ENCODE measurements around the gene TNFRSF19.

TNFRSF19 gene

GRCh38 chr13:23697772-23698313 is 127.6 kb downstream of the TNFRSF19 start:
- TF ChIP-seq CTCF (IDR thresholded peaks at IDR 0.05; ENCODE audit: extremely low read depth, insufficient read depth, missing control alignments) = no peak
- in situ Hi-C loops (cut with MboI; ENCODE audit: low pct_unique_long_range_greater_than_20kb, low sequenced_read_pairs, unreplicated experiment) = no loop called here
- no peak for DNase-seq (ENCODE audit: low spot score)

- DNase-seq (ENCODE audit: low spot score) = no peak
- no peak for TF ChIP-seq CTCF (IDR thresholded peaks at IDR 0.05; ENCODE audit: extremely low read depth, insufficient read depth, missing control alignments)
- in situ Hi-C loops (cut with MboI; ENCODE audit: low pct_unique_long_range_greater_than_20kb, low sequenced_read_pairs, unreplicated experiment) = no loop called here
Observed at GRCh38 chr13:23699271-23699670, 129.1 kb downstream of the TNFRSF19 start.

GRCh38 chr13:23701186-23701585 is 131.0 kb downstream of the TNFRSF19 start:
- in situ Hi-C loops (cut with MboI; ENCODE audit: low pct_unique_long_range_greater_than_20kb, low sequenced_read_pairs, unreplicated experiment) = no loop called here
- TF ChIP-seq CTCF (IDR thresholded peaks at IDR 0.05; ENCODE audit: extremely low read depth, insufficient read depth, missing control alignments) = no peak
- DNase-seq (ENCODE audit: low spot score) = no peak

- in situ Hi-C loops (cut with MboI; ENCODE audit: low pct_unique_long_range_greater_than_20kb, low sequenced_read_pairs, unreplicated experiment) = no loop called here
- no peak for DNase-seq (ENCODE audit: low spot score)
- no peak for TF ChIP-seq CTCF (IDR thresholded peaks at IDR 0.05; ENCODE audit: extremely low read depth, insufficient read depth, missing control alignments)
Observed at GRCh38 chr13:23701636-23702035, 131.4 kb downstream of the TNFRSF19 start.

- no peak for DNase-seq (ENCODE audit: low spot score)
- TF ChIP-seq CTCF (IDR thresholded peaks at IDR 0.05; ENCODE audit: extremely low read depth, insufficient read depth, missing control alignments) = no peak
- in situ Hi-C loops (cut with MboI; ENCODE audit: low pct_unique_long_range_greater_than_20kb, low sequenced_read_pairs, unreplicated experiment) = no loop called here
Observed at GRCh38 chr13:23703246-23703860, 133.1 kb downstream of the TNFRSF19 start.

GRCh38 chr13:23705583-23705982 is 135.4 kb downstream of the TNFRSF19 start:
- in situ Hi-C loops (cut with MboI; ENCODE audit: low pct_unique_long_range_greater_than_20kb, low sequenced_read_pairs, unreplicated experiment) = no loop called here
- no peak for DNase-seq (ENCODE audit: low spot score)
- TF ChIP-seq CTCF (IDR thresholded peaks at IDR 0.05; ENCODE audit: extremely low read depth, insufficient read depth, missing control alignments) = no peak
